Smooth muscle cell (in vitro differentiated cells): ENCODE measurements around the gene TUBGCP5. TPM values are rescaled to one million over a fixed set of nuclear protein-coding genes. Genes with fewer than 3 reads are reported as not detected.
A peak's percentile ranks its signal among the peaks of the same experiment; 100 is the strongest.
"Not testable (repeated sequence)": the region's sequence is repeated elsewhere in the genome, so short reads cannot be mapped to it uniquely, and the experiment has no call there.

ENCODE experiments used
- DNase-seq: peaks from one replicate; lab custom pipeline; 2025; ENCODE audit not compliant: unreplicated experiment; lab: John Stamatoyannopoulos, UW
- H2AFZ ChIP-seq: fragments of 200-600 bp; sonication (generic); 2 replicates; pipeline ENCODE4 v1.6.0; 2016; ENCODE audit warnings: antibody characterized with exemption, low read depth, mild to moderate bottlenecking
- H3F3A ChIP-seq: fragments of 200-600 bp; sonication (generic); 2 replicates; pipeline ENCODE4 v1.6.0; 2017; ENCODE audit warnings: antibody characterized with exemption, low read depth
- H3K27ac ChIP-seq: fragments of 200-600 bp; sonication (generic); 2 replicates; pipeline ENCODE4 v1.5.1; 2016; ENCODE audit warnings: low read depth, mild to moderate bottlenecking
- H3K27me3 ChIP-seq: fragments of 200-600 bp; sonication (generic); 2 replicates; pipeline ENCODE4 v1.6.1; 2016; ENCODE audit warnings: low read depth, mild to moderate bottlenecking
- H3K36me3 ChIP-seq: fragments of 200-600 bp; sonication (generic); 2 replicates; pipeline ENCODE4 v1.5.1; 2016; ENCODE audit warnings: low read depth
- H3K4me1 ChIP-seq: fragments of 200-600 bp; sonication (generic); 2 replicates; pipeline ENCODE4 v1.5.1; 2016; ENCODE audit warnings: low read depth
- H3K4me2 ChIP-seq: fragments of 200-600 bp; sonication (generic); 2 replicates; pipeline ENCODE4 v1.6.0; 2016; ENCODE audit warnings: mild to moderate bottlenecking
- H3K4me3 ChIP-seq: fragments of 200-600 bp; sonication (generic); 2 replicates; pipeline ENCODE4 v1.5.1; 2016; ENCODE audit warnings: mild to moderate bottlenecking
- H3K79me2 ChIP-seq: fragments of 200-600 bp; sonication (generic); 2 replicates; pipeline ENCODE4 v1.6.0; 2016; ENCODE audit warnings: low read depth, mild to moderate bottlenecking
- H3K9ac ChIP-seq: fragments of 200-600 bp; sonication (generic); 2 replicates; pipeline ENCODE4 v1.6.0; 2016; ENCODE audit warnings: low read depth
- H3K9me3 ChIP-seq: fragments of 200-600 bp; sonication (generic); replicated peaks from 2 replicates; pipeline ENCODE4 v1.5.1; 2016; ENCODE audit warnings: low read depth
- H4K20me1 ChIP-seq: fragments of 200-600 bp; sonication (generic); 2 replicates; pipeline ENCODE4 v1.6.0; 2016; ENCODE audit warnings: low read depth
- CTCF ChIP-seq: fragments of 200-600 bp; sonication (generic); IDR thresholded peaks from 2 replicates; pipeline ENCODE4 v1.5.1; 2017; ENCODE audit warnings: borderline replicate concordance, mild to moderate bottlenecking, antibody characterized with exemption; ENCODE audit not compliant: insufficient read depth, poor library complexity, severe bottlenecking
- WGBS: methylation state at CpG from one replicate; pipeline ENCODE4 v1.1.7; 2016; ENCODE audit warnings: low lambda C conversion rate; 5-methylcytosine and 5-hydroxymethylcytosine counted together
- polyA plus RNA-seq: library from polyadenylated mRNA; unstranded; fragments of >200 nt; fragmentation: Nextera tagmentation; extraction: Ambion mirVana; gene quantifications from 2 replicates; pipeline ENCODE4 v1.2.1, GENCODE V29; 2016
- total RNA-seq: library from RNA; depleted of rRNA; stranded (reverse); fragments of >200 nt; gene quantifications from 2 replicates; pipeline ENCODE4 v1.2.3, GENCODE V29; 2014

Gene TUBGCP5
- total RNA-seq (13.9 and 17.2 TPM in 2 replicates), polyA plus RNA-seq (7.9 and 8.8 TPM in 2 replicates)

- no peak for TF ChIP-seq CTCF
Measured at GRCh38 chr15:23039143-23039916, at the start of gene TUBGCP5. Gene TUBGCP5 (minus strand): TSS chr15:23039569. CDS start chr15:23039543, 26 bp downstream.

GRCh38 chr15:23083115-23083514 is 43.7 kb upstream of the TUBGCP5 start:
- no peak overlapping the region for H2AFZ ChIP-seq
- no peaks in the 10 kb centered on the region for H4K20me1 ChIP-seq
- H3K9me3 ChIP-seq: no peaks in the 10 kb centered on the region
- no peak for DNase-seq
- no peak overlapping the region for H3K9ac ChIP-seq
- no peak for TF ChIP-seq CTCF
- H3K4me3 ChIP-seq: no peak overlapping the region
- no peaks in the 10 kb centered on the region for H3K4me1 ChIP-seq
- H3K4me2 ChIP-seq: no peak overlapping the region
- WGBS: 77% methylated on average over 1 of the region's 1 CpG
- no peaks in the 10 kb centered on the region for H3K27me3 ChIP-seq
- H3K36me3 ChIP-seq: no peaks in the 10 kb centered on the region
- no peak overlapping the region for H3K27ac ChIP-seq
- no peaks in the 10 kb centered on the region for H3K79me2 ChIP-seq
- no peaks in the 10 kb centered on the region for H3F3A ChIP-seq

More at GRCh38 chr15:23039143-23039916, at the start of gene TUBGCP5:
- Histone ChIP-seq H3K4me2 (peak within 1 kb of the TSS; percentile 97), H3K4me3 (peak within 1 kb of the TSS; percentile 89), H3K4me1 (peaks cover 7% of the 10 kb centered on the region), H3K27ac (peak within 1 kb of the TSS; percentile 82), H3K9ac (peak within 1 kb of the TSS; percentile 87), H3K36me3 (no peaks in the 10 kb centered on the region), H4K20me1 (no peaks in the 10 kb centered on the region), H3K79me2 (peaks cover 13% of the 10 kb centered on the region), H2AFZ (peak within 1 kb of the TSS; percentile 95), H3K9me3 (no peaks in the 10 kb centered on the region), H3F3A (no peaks in the 10 kb centered on the region), H3K27me3 (no peaks in the 10 kb centered on the region)
- 1% methylated on average over 55 of the region's 92 CpGs for WGBS
- peak; percentile 90 for DNase-seq

DNA sequence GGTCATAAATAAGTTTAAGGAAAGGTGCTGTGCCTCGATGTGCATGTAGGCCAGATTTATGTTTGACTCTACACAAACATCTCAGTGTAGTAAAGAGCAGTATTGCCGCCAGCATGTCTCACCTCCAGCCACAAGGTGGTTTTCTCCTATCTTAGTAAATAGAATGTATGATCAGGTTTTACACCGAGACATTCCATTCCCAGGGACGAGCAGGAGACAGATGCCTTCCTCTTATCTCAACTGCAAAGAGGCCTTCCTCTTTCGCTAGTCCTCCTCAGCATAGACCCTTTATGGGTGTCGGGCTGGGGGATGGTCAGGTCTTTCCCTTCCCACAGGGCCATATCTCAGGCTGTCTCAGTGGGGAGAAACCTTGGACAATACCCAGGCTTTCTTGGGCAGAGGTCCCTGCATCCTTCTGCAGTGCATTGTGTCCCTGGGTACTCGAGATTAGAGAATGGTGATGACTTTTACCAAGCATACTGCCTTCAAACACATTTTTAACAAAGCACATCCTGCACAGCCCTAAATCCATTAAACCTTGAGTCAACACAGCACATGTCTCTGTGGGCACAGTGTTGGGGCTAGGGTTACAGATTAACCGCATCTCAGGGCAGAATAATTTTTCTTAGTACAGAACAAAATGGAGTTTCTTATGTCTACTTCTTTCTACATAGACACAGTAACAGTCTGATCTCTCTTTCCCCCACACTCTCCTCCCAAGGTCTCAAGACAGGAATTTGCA is 42.8 kb upstream of the TUBGCP5 start:
- H4K20me1 ChIP-seq: not testable (repeated sequence)
- WGBS: 70% methylated on average over 8 of the region's 8 CpGs

DNA sequence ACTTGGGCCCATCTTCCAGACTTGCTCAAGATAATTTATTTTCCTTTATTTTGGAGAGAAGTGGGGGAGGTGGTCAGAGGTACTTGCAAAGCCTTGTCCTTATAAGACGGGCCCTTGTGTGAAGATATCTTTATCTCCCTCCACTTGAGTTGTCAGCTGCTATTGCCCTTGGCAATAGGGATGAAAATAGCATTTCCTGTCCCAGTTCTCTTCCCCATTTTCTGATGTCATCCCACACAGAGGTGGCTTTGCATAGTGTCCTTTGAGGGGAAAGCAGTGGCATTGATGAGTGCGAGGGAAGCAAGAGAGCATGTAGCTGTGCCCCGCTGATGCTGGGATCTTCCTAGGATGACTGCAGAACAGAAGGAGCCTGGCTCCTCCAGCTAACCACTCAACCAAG is 41.9 kb upstream of the TUBGCP5 start:
- H3K9me3 ChIP-seq: no peaks in the 10 kb centered on the region
- no peak for DNase-seq
- H3K27ac ChIP-seq: no peak overlapping the region
- H3K4me1 ChIP-seq: no peaks in the 10 kb centered on the region
- TF ChIP-seq CTCF: no peak
- no peak overlapping the region for H3K9ac ChIP-seq
- H3K4me2 ChIP-seq: no peak overlapping the region
- H3K27me3 ChIP-seq: no peaks in the 10 kb centered on the region
- H2AFZ ChIP-seq: no peak overlapping the region
- H3F3A ChIP-seq: no peaks in the 10 kb centered on the region
- H3K79me2 ChIP-seq: no peaks in the 10 kb centered on the region
- no peak overlapping the region for H3K4me3 ChIP-seq
- no peaks in the 10 kb centered on the region for H4K20me1 ChIP-seq
- WGBS: 72% methylated on average over 3 of the region's 3 CpGs
- no peaks in the 10 kb centered on the region for H3K36me3 ChIP-seq

More for the DNA sequence above, 42.8 kb upstream of the TUBGCP5 start:
- not testable (repeated sequence) for H3K27ac ChIP-seq, H3K79me2 ChIP-seq, H3K27me3 ChIP-seq, H2AFZ ChIP-seq, H3K36me3 ChIP-seq, H3K9ac ChIP-seq, H3K4me1 ChIP-seq, H3F3A ChIP-seq, H3K4me3 ChIP-seq, H3K9me3 ChIP-seq, DNase-seq, H3K4me2 ChIP-seq
